OCI-LY3 (cell line): ENCODE results near the gene GNAQ.

Experiments
- CTCF ChIP-seq: fragments of 200-600, 300-600 bp; sonication (generic); IDR thresholded peaks from 2 replicates; pipeline ENCODE4 v1.5.1; 2014; ENCODE audit warnings: antibody characterized with exemption, low read length, low read depth
- EZH2phosphoT487 ChIP-seq: fragments of 200-600 bp; shearing (Covaris generic); IDR thresholded peaks from 2 replicates; pipeline ENCODE4 v1.6.1; 2018; ENCODE audit warnings: antibody characterized with exemption, mixed run types, low read depth

- no peak for TF ChIP-seq CTCF
- no peak for TF ChIP-seq EZH2phosphoT487
Measured at GRCh38 chr9:77916410-77916819, 115.2 kb downstream of the GNAQ start.
